GM12864 (cell line): ENCODE measurements around the gene UBE3D.
"Not testable (repeated sequence)": the region's sequence is repeated elsewhere in the genome, so short reads cannot be mapped to it uniquely, and the experiment has no call there.

ENCODE experiments used
- DNase-seq: peaks from one replicate; pipeline ENCODE4 v3.0.0-alpha.2; 2011; ENCODE audit warnings: low read depth
- H3K4me3 ChIP-seq: 2 replicates; pipeline ENCODE4 v1.5.1; 2011; ENCODE audit warnings: mild to moderate bottlenecking, low read depth, low read length, control low read depth
- CTCF ChIP-seq: IDR thresholded peaks from 2 replicates; pipeline ENCODE4 v1.5.1; 2011; ENCODE audit warnings: low read depth, mild to moderate bottlenecking, moderate library complexity, low read length, control low read depth, inconsistent platforms; ENCODE audit errors: missing control alignments

The UBE3D gene

GRCh38 chr6:82862543-82862942 is 203.1 kb downstream of the UBE3D start:
- no peak overlapping the region for H3K4me3 ChIP-seq

GRCh38 chr6:82861121-82861520 is 204.5 kb downstream of the UBE3D start:
- TF ChIP-seq CTCF = no peak
- no peak overlapping the region for H3K4me3 ChIP-seq
- no peak for DNase-seq

More at GRCh38 chr6:82862543-82862942, 203.1 kb downstream of the UBE3D start:
- TF ChIP-seq CTCF = no peak
- DNase-seq = no peak

GRCh38 chr6:82856077-82856476 is 209.6 kb downstream of the UBE3D start:
- DNase-seq, H3K4me3 ChIP-seq: not testable (repeated sequence)

GRCh38 chr6:82852904-82853303 is 212.7 kb downstream of the UBE3D start:
- not testable (repeated sequence) for DNase-seq, H3K4me3 ChIP-seq

GRCh38 chr6:82843291-82843885 is 222.3 kb downstream of the UBE3D start:
- no peak for TF ChIP-seq CTCF
- no peak for DNase-seq

GRCh38 chr6:82842721-82843120 is 222.9 kb downstream of the UBE3D start:
- H3K4me3 ChIP-seq = no peak overlapping the region
- no peak for DNase-seq
- TF ChIP-seq CTCF = no peak

More at GRCh38 chr6:82843291-82843885, 222.3 kb downstream of the UBE3D start:
- H3K4me3 ChIP-seq = no peak overlapping the region
